PC-3 (cell line): ENCODE results near the gene CRISPLD2. TPM values are rescaled to one million over a fixed set of nuclear protein-coding genes. Genes with fewer than 3 reads are reported as not detected.

Experiments used
- ATAC-seq: fragments of 200-7000 bp; cut with Tn5 transposase; 2 replicates; pipeline ENCODE4 v1.9.1; 2020; ENCODE audit warnings: mild to moderate bottlenecking, moderate library complexity
- BruUV-seq: library from RNA; stranded (reverse); fragments of 400-500 nt; replicated peaks from 2 replicates; lab custom pipeline; 2021; lab: Mats Ljungman, UMichigan
- CTCF ChIA-PET: fragments of 300-600 bp; sonication (Branson Sonifier 250); formaldehyde crosslinking; loops from one replicate; lab custom pipeline; 2022; ENCODE audit warnings: antibody characterized with exemption; lab: Charles Lee
- POLR2A ChIA-PET: fragments of 300-600 bp; sonication (Branson Sonifier 250); formaldehyde crosslinking; loops from one replicate; lab custom pipeline; 2022; ENCODE audit warnings: antibody characterized with exemption; ENCODE audit not compliant: unreplicated experiment; lab: Charles Lee
- DNase-seq: peaks from one replicate; pipeline ENCODE4 v3.0.0-alpha.2; 2015
- H2AFZ ChIP-seq: fragments of 300-600 bp; sonication (generic); 2 replicates; pipeline ENCODE4 v1.6.0; 2016; ENCODE audit warnings: antibody characterized with exemption, low read length
- H3F3A ChIP-seq: fragments of 300-600 bp; sonication (generic); one replicate; pipeline ENCODE4 v1.6.0; 2017; ENCODE audit warnings: antibody characterized with exemption, low read length, control low read depth, mild to moderate bottlenecking; ENCODE audit not compliant: unreplicated experiment
- H3K27ac ChIP-seq: fragments of 300-600 bp; sonication (generic); 2 replicates; pipeline ENCODE4 v1.5.1; 2016; ENCODE audit warnings: mild to moderate bottlenecking, low read length
- H3K27me3 ChIP-seq: fragments of 300-600 bp; sonication (generic); 2 replicates; pipeline ENCODE4 v1.6.1; 2016; ENCODE audit warnings: low read length, mixed read lengths
- H3K36me3 ChIP-seq: fragments of 300-600 bp; sonication (generic); 2 replicates; pipeline ENCODE4 v1.6.1; 2016; ENCODE audit warnings: low read depth, mixed run types, low read length, mixed read lengths
- H3K4me1 ChIP-seq: fragments of 300-600 bp; sonication (generic); 2 replicates; pipeline ENCODE4 v1.5.1; 2016; ENCODE audit warnings: low read length; ENCODE audit not compliant: insufficient read depth
- H3K4me2 ChIP-seq: fragments of 300-600 bp; sonication (generic); 2 replicates; pipeline ENCODE4 v1.6.0; 2016; ENCODE audit warnings: low read length
- H3K4me3 ChIP-seq: fragments of 300-600 bp; sonication (generic); 2 replicates; pipeline ENCODE4 v1.5.1; 2016; ENCODE audit warnings: mild to moderate bottlenecking, low read length, mixed read lengths
- H3K79me2 ChIP-seq: fragments of 300-600 bp; sonication (generic); 2 replicates; pipeline ENCODE4 v1.6.1; 2017; ENCODE audit warnings: low read length, mixed read lengths
- H3K9ac ChIP-seq: fragments of 300-600 bp; sonication (generic); 2 replicates; pipeline ENCODE4 v1.6.0; 2016; ENCODE audit warnings: mild to moderate bottlenecking, low read length
- H3K9me2 ChIP-seq: fragments of 300-600 bp; sonication (generic); replicated peaks from 2 replicates; pipeline ENCODE4 v1.6.1; 2016; ENCODE audit warnings: mixed run types, low read length, mixed read lengths
- H3K9me3 ChIP-seq: fragments of 300-600 bp; sonication (generic); 2 replicates; pipeline ENCODE4 v1.6.1; 2016; ENCODE audit warnings: low read length, mixed read lengths
- H4K20me1 ChIP-seq: fragments of 300-600 bp; sonication (generic); 2 replicates; pipeline ENCODE4 v1.6.1; 2016; ENCODE audit warnings: low read length, mixed read lengths
- EZH2 ChIP-seq: fragments of 300-600 bp; sonication (generic); IDR thresholded peaks from one replicate; pipeline ENCODE4 v1.6.1; 2017; ENCODE audit warnings: antibody characterized with exemption, mild to moderate bottlenecking, low read length; ENCODE audit not compliant: unreplicated experiment
- EZH2phosphoT487 ChIP-seq: fragments of 300-600 bp; sonication (generic); IDR thresholded peaks from 2 replicates; pipeline ENCODE4 v1.6.1; 2018; ENCODE audit warnings: mild to moderate bottlenecking, antibody characterized with exemption, low read length, borderline replicate concordance
- intact Hi-C: fragments of 100-400 bp; cut with micrococcal nuclease; formaldehyde crosslinking; loops from 2 replicates; pipeline ENCODE4 v1.9.0; 2023
- total RNA-seq: library from RNA; depleted of rRNA; stranded (reverse); fragments of >200 nt; gene quantifications from 2 replicates; pipeline ENCODE4 v1.2.3, GENCODE V29; 2014
- TF ChIP-seq, protein P1 (sequence below): fragments of 300-600 bp; sonication (generic); conservative IDR thresholded peaks from 2 replicates; pipeline ENCODE4 v1.5.1; 2017; ENCODE audit warnings: antibody characterized with exemption, low read depth, mild to moderate bottlenecking, low read length

CRISPLD2 gene
- total RNA-seq, 1 experiment from 2014 or later, result 2.8 TPM

- POLR2A ChIA-PET, result no interaction called here
Measured at GRCh38 chr16:84867696-84868095, 47.9 kb downstream of the CRISPLD2 start.

DNA sequence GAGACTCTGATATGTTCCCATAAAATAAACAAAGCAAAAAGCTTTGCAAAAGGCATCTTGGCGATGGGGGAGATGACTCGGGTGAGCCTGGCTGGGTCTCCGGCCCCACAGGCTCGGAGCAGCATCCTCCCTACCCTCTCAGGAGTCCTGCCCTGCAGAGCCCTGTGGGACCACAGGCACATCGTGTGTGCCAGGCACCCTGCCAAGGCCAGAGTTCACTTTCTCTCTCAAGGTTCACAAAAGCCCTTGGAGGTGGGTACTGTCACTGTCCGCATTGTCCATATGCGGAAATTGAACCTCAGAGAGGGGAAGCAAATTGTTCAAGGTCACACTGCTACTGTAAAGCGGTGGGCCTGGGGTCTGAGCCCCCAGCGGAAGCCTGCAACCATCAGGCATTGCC lies 48.5 kb downstream of the CRISPLD2 start:
- no TSS peak for BruUV-seq
- no peak overlapping the region for H3K9ac ChIP-seq
- no peaks in the 10 kb centered on the region for H3K9me2 ChIP-seq
- ChIA-PET CTCF (no interaction called here), POLR2A (no interaction called here)
- H3K36me3 ChIP-seq, result no peaks in the 10 kb centered on the region
- no peak overlapping the region for H2AFZ ChIP-seq
- no peak overlapping the region for H3K4me2 ChIP-seq
- no peaks in the 10 kb centered on the region for H3K79me2 ChIP-seq
- H3F3A ChIP-seq, result no peaks in the 10 kb centered on the region
- intact Hi-C loops, result no loop called here
- TF ChIP-seq, protein P1, sequence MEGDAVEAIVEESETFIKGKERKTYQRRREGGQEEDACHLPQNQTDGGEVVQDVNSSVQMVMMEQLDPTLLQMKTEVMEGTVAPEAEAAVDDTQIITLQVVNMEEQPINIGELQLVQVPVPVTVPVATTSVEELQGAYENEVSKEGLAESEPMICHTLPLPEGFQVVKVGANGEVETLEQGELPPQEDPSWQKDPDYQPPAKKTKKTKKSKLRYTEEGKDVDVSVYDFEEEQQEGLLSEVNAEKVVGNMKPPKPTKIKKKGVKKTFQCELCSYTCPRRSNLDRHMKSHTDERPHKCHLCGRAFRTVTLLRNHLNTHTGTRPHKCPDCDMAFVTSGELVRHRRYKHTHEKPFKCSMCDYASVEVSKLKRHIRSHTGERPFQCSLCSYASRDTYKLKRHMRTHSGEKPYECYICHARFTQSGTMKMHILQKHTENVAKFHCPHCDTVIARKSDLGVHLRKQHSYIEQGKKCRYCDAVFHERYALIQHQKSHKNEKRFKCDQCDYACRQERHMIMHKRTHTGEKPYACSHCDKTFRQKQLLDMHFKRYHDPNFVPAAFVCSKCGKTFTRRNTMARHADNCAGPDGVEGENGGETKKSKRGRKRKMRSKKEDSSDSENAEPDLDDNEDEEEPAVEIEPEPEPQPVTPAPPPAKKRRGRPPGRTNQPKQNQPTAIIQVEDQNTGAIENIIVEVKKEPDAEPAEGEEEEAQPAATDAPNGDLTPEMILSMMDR, result no peak
- TF ChIP-seq EZH2 (no peak), EZH2phosphoT487 (no peak)
- ATAC-seq, result no peak
- H3K27ac ChIP-seq, result no peak overlapping the region
- no peak overlapping the region for H3K4me3 ChIP-seq
- H3K27me3 ChIP-seq, result no peaks in the 10 kb centered on the region
- no peaks in the 10 kb centered on the region for H4K20me1 ChIP-seq
- H3K9me3 ChIP-seq, result no peaks in the 10 kb centered on the region
- no peaks in the 10 kb centered on the region for H3K4me1 ChIP-seq
- no peak for DNase-seq

More at GRCh38 chr16:84867696-84868095, 47.9 kb downstream of the CRISPLD2 start:
- no peaks in the 10 kb centered on the region for H3F3A ChIP-seq
- no peak overlapping the region for H3K4me3 ChIP-seq
- TF ChIP-seq EZH2phosphoT487 (no peak), EZH2 (no peak)
- TF ChIP-seq, protein P1, result no peak
- H3K4me2 ChIP-seq, result no peak overlapping the region
- H2AFZ ChIP-seq, result no peak overlapping the region
- ATAC-seq (no peak), DNase-seq (no peak)
- H3K4me1 ChIP-seq, result no peaks in the 10 kb centered on the region
- H3K9ac ChIP-seq, result no peak overlapping the region
- no peaks in the 10 kb centered on the region for H4K20me1 ChIP-seq
- BruUV-seq, result no TSS peak
- no peaks in the 10 kb centered on the region for H3K36me3 ChIP-seq
- intact Hi-C loops, result no loop called here
- CTCF ChIA-PET, result no interaction called here
- H3K79me2 ChIP-seq, result no peaks in the 10 kb centered on the region
- H3K9me2 ChIP-seq, result no peaks in the 10 kb centered on the region
- H3K27ac ChIP-seq, result no peak overlapping the region
- no peaks in the 10 kb centered on the region for H3K27me3 ChIP-seq
- H3K9me3 ChIP-seq, result no peaks in the 10 kb centered on the region

DNA sequence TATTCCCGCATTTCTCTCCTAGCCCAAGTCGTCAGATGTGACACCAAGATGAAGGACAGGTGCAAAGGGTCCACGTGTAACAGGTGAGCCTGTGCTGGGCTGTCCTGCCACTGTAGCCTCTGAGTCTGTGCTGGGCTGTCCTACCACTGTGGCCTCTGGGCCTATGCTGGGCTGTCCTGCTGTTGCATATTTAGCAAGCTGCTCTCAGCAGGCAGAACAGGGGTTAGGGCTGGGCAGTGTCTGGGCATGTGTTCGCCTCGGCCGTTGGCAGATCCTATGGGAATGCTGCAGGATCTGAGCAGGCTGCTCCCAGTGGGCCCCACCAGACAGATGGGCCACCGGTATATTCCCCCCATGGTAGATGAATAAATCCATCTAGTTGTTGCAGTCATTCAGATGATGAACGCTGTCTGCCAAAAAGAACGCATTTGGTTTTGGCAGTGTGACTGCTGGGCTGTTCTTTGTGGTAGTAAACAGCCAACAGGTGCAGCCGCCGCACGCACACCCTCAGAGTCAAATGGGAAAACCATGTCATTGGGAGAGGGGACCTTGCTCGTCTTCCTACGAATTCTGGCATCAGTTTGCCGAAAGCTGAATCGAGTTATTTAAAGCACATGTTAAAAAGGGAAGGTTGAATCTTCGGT lies 49.2 kb downstream of the CRISPLD2 start:
- Histone ChIP-seq H3K4me1 (no peaks in the 10 kb centered on the region), H3K4me2 (no peak overlapping the region), H3K27me3 (no peaks in the 10 kb centered on the region), H3K9me2 (no peaks in the 10 kb centered on the region), H3K9ac (no peak overlapping the region), H3K27ac (no peak overlapping the region), H3K4me3 (no peak overlapping the region), H2AFZ (no peak overlapping the region), H3K36me3 (no peaks in the 10 kb centered on the region), H3K9me3 (no peaks in the 10 kb centered on the region), H3F3A (no peaks in the 10 kb centered on the region), H3K79me2 (no peaks in the 10 kb centered on the region), H4K20me1 (no peaks in the 10 kb centered on the region)
- no TSS peak for BruUV-seq
- no peak for TF ChIP-seq EZH2
- TF ChIP-seq EZH2phosphoT487, result no peak
- TF ChIP-seq, protein P1, result no peak
- CTCF ChIA-PET, result no interaction called here
- intact Hi-C loops, result no loop called here
- POLR2A ChIA-PET, result no interaction called here
- DNase-seq (no peak), ATAC-seq (no peak)
